Keratinocyte (primary cell): ENCODE measurements around the gene RAD9A. TPM values are rescaled to one million over a fixed set of nuclear protein-coding genes. Genes with fewer than 3 reads are reported as not detected.

ENCODE experiments used
- DNase-seq: peaks from one replicate; pipeline ENCODE4 v3.0.0-alpha.2; 2011; ENCODE audit warnings: low read depth, missing footprints, low spot score
- FAIRE-seq: peaks from 2 replicates; lab custom pipeline; 2011; peaks lifted over from hg19 to GRCh38; lab: Jason Lieb, UNC
- H2AFZ ChIP-seq: 2 replicates; pipeline ENCODE4 v1.6.0; 2012; ENCODE audit warnings: low read length, control low read depth, inconsistent platforms; ENCODE audit not compliant: control insufficient read depth
- H3K27ac ChIP-seq: 2 replicates; pipeline ENCODE4 v1.5.1; 2011; ENCODE audit warnings: low read length; ENCODE audit not compliant: control insufficient read depth, insufficient read depth
- H3K27me3 ChIP-seq: 3 replicates; pipeline ENCODE4 v1.6.0; 2011; ENCODE audit warnings: low read length; ENCODE audit not compliant: control insufficient read depth, insufficient read depth; ENCODE audit errors: extremely low read depth
- H3K36me3 ChIP-seq, 2 experiments: 2 replicates in 1 of 2; 3 replicates in 1 of 2; pipeline ENCODE4 v1.5.1; 2011; ENCODE audit warnings: low read length in 2 of 2, mild to moderate bottlenecking in 1 of 2; ENCODE audit not compliant: control insufficient read depth in 2 of 2, insufficient read depth in 2 of 2; ENCODE audit errors: extremely low read depth in 1 of 2
- H3K4me1 ChIP-seq: 3 replicates; pipeline ENCODE4 v1.5.1; 2011; ENCODE audit warnings: low read length; ENCODE audit not compliant: control insufficient read depth, insufficient read depth; ENCODE audit errors: extremely low read depth
- H3K4me2 ChIP-seq: 3 replicates; pipeline ENCODE4 v1.6.0; 2011; ENCODE audit warnings: low read depth, low read length; ENCODE audit not compliant: control insufficient read depth, insufficient read depth; ENCODE audit errors: extremely low read depth
- H3K4me3 ChIP-seq, 3 experiments: fragments of 200-600 bp in 1 of 3; sonication (generic) in 1 of 3; 2 replicates in 2 of 3; 3 replicates in 1 of 3; pipeline ENCODE4 v1.5.1; 2011 to 2016; ENCODE audit warnings: low read length in 3 of 3, mild to moderate bottlenecking in 3 of 3, control low read depth in 2 of 3, inconsistent platforms in 1 of 3, low read depth in 1 of 3, mixed read lengths in 1 of 3, mixed run types in 1 of 3, moderate library complexity in 1 of 3; ENCODE audit not compliant: control insufficient read depth in 2 of 3, insufficient read depth in 2 of 3; ENCODE audit errors: extremely low read depth in 1 of 3
- H3K79me2 ChIP-seq: 2 replicates; pipeline ENCODE4 v1.6.0; 2012; ENCODE audit warnings: low read length; ENCODE audit not compliant: control insufficient read depth, insufficient read depth
- H3K9ac ChIP-seq: 3 replicates; pipeline ENCODE4 v1.6.0; 2011; ENCODE audit warnings: low read length; ENCODE audit not compliant: control insufficient read depth, insufficient read depth; ENCODE audit errors: extremely low read depth
- H3K9me1 ChIP-seq: 3 replicates; pipeline ENCODE4 v1.6.0; 2011; ENCODE audit warnings: low read length; ENCODE audit not compliant: control insufficient read depth, insufficient read depth; ENCODE audit errors: extremely low read depth
- H3K9me3 ChIP-seq: 2 replicates; pipeline ENCODE4 v1.5.1; 2012; ENCODE audit warnings: low read depth, low read length; ENCODE audit not compliant: control insufficient read depth
- H4K20me1 ChIP-seq: 3 replicates; pipeline ENCODE4 v1.6.0; 2011; ENCODE audit warnings: low read length; ENCODE audit not compliant: control insufficient read depth, insufficient read depth; ENCODE audit errors: extremely low read depth
- CTCF ChIP-seq, 3 experiments: IDR thresholded peaks in 1 of 3; conservative IDR thresholded peaks in 1 of 3; optimal IDR thresholded peaks in 1 of 3; 2 replicates in 2 of 3; 3 replicates in 1 of 3; pipeline versions ENCODE3 to v1.5.1; 2011; ENCODE audit warnings: low read length in 3 of 3, mild to moderate bottlenecking in 3 of 3, moderate library complexity in 2 of 3, control low read depth in 1 of 3, inconsistent platforms in 1 of 3; ENCODE audit not compliant: insufficient read depth in 2 of 3; ENCODE audit errors: extremely low read depth in 1 of 3
- EZH2 ChIP-seq: IDR thresholded peaks from one replicate; pipeline ENCODE4 v1.6.1; 2012; ENCODE audit warnings: inconsistent platforms, mild to moderate bottlenecking, low read length, moderate library complexity
- dilution Hi-C: fragments of 300-500 bp; cut with MboI; formaldehyde crosslinking; loops from one replicate; pipeline ENCODE4 v1.7.0; 2020; ENCODE audit warnings: low sequenced_read_pairs; ENCODE audit not compliant: extremely low pct_ligation_motif_present
- polyA plus RNA-seq, 5 experiments: library from polyadenylated mRNA; depleted of rRNA in 3 of 5; stranded (reverse) in 3 of 5; stranded (forward) in 1 of 5; unstranded in 1 of 5; fragments of >200 nt; gene quantifications; 1 replicate in 1 of 5; 2 replicates in 3 of 5; 3 replicates in 1 of 5; pipeline versions ENCODE4 v1.2.1 to v1.2.3, GENCODE V29; 2011 to 2012; ENCODE audit warnings: missing spikeins in 2 of 5, low read depth in 1 of 5, low replicate concordance in 1 of 5

The RAD9A gene
- polyA plus RNA-seq, 1 donor (not counting 4 experiments of a cell fraction or from before 2014, with no cell fraction given) = 5.7 TPM

DNA sequence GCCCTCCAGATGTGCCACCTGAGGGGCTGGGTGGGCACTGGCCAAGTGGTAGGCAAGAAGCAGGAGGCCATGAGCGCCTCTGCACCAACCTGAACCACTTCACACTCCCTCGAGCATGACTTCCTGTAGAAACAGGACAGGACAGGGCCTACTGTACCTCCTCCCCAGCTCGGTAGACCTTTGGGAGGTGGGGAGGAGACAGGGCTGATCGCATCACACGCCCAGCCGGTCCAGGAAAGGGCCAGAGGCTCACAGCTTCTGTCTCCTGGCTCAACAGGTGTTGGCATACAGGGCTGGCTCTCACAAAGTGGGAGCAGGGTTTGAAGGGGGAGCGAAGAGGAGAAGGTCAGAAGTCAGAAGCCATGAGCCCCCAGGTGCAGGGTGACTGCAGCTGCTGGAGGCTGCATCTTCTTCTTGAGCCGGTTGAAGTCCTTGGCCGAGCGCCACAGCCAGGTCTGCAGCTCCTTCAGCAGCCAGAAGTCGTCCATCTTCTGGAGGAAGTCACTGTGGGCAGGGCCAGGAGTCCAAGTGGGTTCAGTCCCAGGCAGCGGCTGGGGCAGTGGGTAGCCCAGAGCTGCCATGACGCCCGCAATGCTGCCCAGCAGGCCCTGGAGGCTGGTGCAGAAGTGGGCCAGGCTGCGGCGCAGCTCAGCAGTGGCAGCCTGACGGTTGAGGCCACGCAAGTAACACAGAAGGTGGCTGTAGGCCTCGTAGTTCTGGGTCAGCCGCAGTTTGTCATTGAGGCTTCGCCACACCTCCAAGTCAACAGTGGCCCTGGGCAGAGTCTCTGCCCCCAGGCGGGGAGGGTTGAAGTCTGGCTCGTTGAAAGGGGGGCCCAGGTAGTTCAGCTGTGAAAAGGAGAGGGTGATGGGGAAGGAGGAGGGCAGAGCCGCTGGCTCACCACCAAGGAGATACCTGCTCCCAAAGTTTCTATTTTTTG lies 26.7 kb upstream of the RAD9A start:
- FAIRE-seq = no peak
- no peaks in the 10 kb centered on the region for H3K79me2 ChIP-seq
- no peaks in the 10 kb centered on the region for H3K9me1 ChIP-seq
- dilution Hi-C loops = no loop called here
- H3K4me3 ChIP-seq = no peak overlapping the region
- peaks cover 17% of the 10 kb centered on the region for H3K4me1 ChIP-seq
- peaks cover 4 to 6% of the 10 kb centered on the region in 2 experiments for H3K36me3 ChIP-seq
- DNase-seq = no peak
- H4K20me1 ChIP-seq = no peaks in the 10 kb centered on the region
- H3K27ac ChIP-seq = no peak overlapping the region
- no peaks in the 10 kb centered on the region for H3K27me3 ChIP-seq
- H2AFZ ChIP-seq = no peak overlapping the region
- H3K9me3 ChIP-seq = no peaks in the 10 kb centered on the region
- H3K4me2 ChIP-seq = no peak overlapping the region
- TF ChIP-seq CTCF (optimal IDR thresholded peaks at IDR 0.05 in 1 of 3, IDR thresholded peaks at IDR 0.05 in 1 of 3, conservative IDR thresholded peaks at IDR 0.05 in 1 of 3; ENCODE audit: extremely low read depth in 1 of 3, insufficient read depth in 2 of 3, low read length in 3 of 3) = no peak
- TF ChIP-seq EZH2 = no peak
- no peak overlapping the region for H3K9ac ChIP-seq

DNA sequence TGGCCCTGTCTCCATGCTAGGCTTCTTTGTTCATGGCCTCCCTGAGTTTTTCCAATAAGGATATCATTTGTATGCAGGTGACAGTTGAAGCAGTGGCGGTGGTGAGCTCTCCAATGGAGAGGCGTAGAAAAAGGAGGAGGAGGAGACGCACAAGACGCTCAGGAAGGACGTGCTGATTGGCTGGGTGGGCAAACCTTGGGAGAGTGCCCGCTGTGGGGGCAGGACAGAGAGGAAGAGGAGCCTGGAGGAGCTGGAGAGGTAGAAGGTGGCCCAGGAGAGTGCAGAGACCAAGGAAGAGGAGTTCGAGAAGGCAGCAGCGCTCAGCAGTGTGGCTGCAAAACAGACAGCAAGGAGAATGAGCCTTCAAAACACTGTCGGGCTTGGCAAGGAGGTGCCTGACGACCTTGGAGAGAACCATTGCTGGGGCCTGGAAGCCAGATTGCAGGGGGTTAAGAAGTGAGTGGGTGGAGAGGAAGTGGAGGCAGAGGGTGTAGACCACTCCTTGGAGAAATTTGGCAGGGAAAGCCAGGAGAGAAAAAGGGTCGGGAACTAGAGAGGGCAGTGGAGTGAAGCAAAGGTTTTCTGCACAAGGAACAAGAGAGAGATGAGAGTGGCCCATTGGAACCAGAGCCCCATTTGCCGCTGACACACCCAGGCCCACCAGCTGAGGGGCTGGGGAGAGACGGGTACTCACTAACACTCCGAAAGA lies 25.9 kb upstream of the RAD9A start:
- Histone ChIP-seq H3K27ac (no peak overlapping the region), H3K9ac (no peak overlapping the region), H3K9me1 (no peaks in the 10 kb centered on the region), H3K4me2 (no peak overlapping the region), H3K36me3 (peaks cover 4 to 6% of the 10 kb centered on the region in 2 experiments), H3K9me3 (no peaks in the 10 kb centered on the region), H2AFZ (no peak overlapping the region), H4K20me1 (no peaks in the 10 kb centered on the region), H3K27me3 (no peaks in the 10 kb centered on the region), H3K79me2 (no peaks in the 10 kb centered on the region), H3K4me3 (no peak overlapping the region), H3K4me1 (peaks cover 17% of the 10 kb centered on the region)
- FAIRE-seq (no peak), DNase-seq (no peak)
- TF ChIP-seq EZH2 (no peak), CTCF (optimal IDR thresholded peaks at IDR 0.05 in 1 of 3, IDR thresholded peaks at IDR 0.05 in 1 of 3, conservative IDR thresholded peaks at IDR 0.05 in 1 of 3; ENCODE audit: extremely low read depth in 1 of 3, insufficient read depth in 2 of 3, low read length in 3 of 3) (no peak)
- dilution Hi-C loops = no loop called here
